ENCODE results near the gene SHROOM3.
A peak's percentile ranks its signal among the peaks of the same experiment; 100 is the strongest.

SHROOM3 gene

DNA sequence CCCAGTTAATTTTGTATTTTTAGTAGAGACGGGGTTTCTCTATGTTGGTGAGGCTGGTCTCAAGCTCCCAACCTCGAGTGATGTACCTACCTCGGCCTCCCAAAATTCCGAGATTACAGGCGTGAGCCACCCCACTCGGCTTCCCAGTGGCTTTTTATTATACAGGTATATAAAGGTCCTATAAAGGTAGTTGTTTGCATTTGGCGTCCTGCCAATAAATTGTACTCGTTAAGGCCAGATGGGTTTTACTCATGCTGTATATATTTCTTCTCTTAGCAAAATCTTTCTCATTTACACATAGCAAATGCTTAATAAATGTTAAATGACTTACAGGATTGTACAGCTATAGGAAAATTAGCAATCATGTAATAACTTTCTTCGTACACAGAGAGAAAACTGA, 6.9 kb downstream of the SHROOM3 start:
- TF ChIP-seq NFIC (IDR thresholded peaks at IDR 0.05) (peak; percentile 63), FOXM1 (IDR thresholded peaks at IDR 0.05; ENCODE audit: borderline replicate concordance, low read depth) (no peak)

DNA sequence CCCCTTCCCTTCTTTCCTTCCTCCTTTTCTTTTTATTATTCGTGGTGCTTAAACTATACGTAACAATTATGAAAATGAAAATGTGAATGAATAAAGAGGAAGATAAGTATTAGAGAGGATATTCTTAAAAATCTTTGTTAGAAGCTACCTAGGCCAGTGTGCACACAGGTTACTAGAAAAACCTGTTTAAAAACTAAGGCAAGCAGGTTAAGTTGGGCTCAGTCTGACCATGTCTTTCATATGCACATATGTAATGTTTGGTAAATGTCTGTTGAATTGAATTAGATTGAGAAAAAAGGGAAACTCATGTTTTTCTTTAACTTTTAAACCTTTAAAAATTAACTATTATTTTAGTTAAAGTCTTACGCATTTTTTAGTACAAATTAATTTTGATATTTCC, 7.8 kb downstream of the SHROOM3 start:
- TF ChIP-seq YY1 (IDR thresholded peaks at IDR 0.05; ENCODE audit: low read depth), result no peak
- TF ChIP-seq, protein P1, sequence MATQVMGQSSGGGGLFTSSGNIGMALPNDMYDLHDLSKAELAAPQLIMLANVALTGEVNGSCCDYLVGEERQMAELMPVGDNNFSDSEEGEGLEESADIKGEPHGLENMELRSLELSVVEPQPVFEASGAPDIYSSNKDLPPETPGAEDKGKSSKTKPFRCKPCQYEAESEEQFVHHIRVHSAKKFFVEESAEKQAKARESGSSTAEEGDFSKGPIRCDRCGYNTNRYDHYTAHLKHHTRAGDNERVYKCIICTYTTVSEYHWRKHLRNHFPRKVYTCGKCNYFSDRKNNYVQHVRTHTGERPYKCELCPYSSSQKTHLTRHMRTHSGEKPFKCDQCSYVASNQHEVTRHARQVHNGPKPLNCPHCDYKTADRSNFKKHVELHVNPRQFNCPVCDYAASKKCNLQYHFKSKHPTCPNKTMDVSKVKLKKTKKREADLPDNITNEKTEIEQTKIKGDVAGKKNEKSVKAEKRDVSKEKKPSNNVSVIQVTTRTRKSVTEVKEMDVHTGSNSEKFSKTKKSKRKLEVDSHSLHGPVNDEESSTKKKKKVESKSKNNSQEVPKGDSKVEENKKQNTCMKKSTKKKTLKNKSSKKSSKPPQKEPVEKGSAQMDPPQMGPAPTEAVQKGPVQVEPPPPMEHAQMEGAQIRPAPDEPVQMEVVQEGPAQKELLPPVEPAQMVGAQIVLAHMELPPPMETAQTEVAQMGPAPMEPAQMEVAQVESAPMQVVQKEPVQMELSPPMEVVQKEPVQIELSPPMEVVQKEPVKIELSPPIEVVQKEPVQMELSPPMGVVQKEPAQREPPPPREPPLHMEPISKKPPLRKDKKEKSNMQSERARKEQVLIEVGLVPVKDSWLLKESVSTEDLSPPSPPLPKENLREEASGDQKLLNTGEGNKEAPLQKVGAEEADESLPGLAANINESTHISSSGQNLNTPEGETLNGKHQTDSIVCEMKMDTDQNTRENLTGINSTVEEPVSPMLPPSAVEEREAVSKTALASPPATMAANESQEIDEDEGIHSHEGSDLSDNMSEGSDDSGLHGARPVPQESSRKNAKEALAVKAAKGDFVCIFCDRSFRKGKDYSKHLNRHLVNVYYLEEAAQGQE (IDR thresholded peaks at IDR 0.05; ENCODE audit: low read depth), result no peak
- no peak for TF ChIP-seq ZBTB7A (IDR thresholded peaks at IDR 0.05; ENCODE audit: low read depth)
- TF ChIP-seq EP300 (IDR thresholded peaks at IDR 0.05; ENCODE audit: borderline replicate concordance), result no peak
- TF ChIP-seq, protein P2, sequence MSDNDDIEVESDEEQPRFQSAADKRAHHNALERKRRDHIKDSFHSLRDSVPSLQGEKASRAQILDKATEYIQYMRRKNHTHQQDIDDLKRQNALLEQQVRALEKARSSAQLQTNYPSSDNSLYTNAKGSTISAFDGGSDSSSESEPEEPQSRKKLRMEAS (IDR thresholded peaks at IDR 0.05), result no peak
- TF ChIP-seq NFIC (IDR thresholded peaks at IDR 0.05), result no peak
- no peak for TF ChIP-seq TCF12 (IDR thresholded peaks at IDR 0.05; ENCODE audit: low read depth)
- no peak for TF ChIP-seq EGR1 (IDR thresholded peaks at IDR 0.05)
- TF ChIP-seq CEBPB (IDR thresholded peaks at IDR 0.05), result no peak
- TF ChIP-seq TEAD4 (IDR thresholded peaks at IDR 0.05), result no peak
- no peak for TF ChIP-seq FOXM1 (IDR thresholded peaks at IDR 0.05; ENCODE audit: borderline replicate concordance, low read depth)
- TF ChIP-seq, protein P3, sequence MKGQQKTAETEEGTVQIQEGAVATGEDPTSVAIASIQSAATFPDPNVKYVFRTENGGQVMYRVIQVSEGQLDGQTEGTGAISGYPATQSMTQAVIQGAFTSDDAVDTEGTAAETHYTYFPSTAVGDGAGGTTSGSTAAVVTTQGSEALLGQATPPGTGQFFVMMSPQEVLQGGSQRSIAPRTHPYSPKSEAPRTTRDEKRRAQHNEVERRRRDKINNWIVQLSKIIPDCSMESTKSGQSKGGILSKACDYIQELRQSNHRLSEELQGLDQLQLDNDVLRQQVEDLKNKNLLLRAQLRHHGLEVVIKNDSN (IDR thresholded peaks at IDR 0.05), result no peak

DNA sequence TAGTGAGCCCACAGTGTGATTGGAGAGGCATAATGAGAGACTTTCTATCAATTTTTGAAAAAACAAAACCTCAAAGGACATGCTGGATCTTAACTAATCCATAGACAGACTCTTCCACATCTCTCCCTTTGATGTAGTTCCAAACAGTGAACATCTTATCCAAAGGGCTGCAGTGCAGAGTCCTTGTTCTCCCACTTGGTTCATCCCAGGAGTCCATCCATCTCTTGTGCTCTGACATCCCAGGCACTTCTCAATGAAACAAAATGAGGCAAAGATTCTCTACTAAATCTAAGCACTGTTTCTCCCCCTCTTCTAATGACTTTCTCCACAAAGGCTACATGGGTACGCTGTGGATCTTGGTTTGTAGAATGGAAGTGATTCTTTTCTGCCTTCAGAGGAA, 8.3 kb downstream of the SHROOM3 start:
- TF ChIP-seq, protein P1 (IDR thresholded peaks at IDR 0.05; ENCODE audit: low read depth), result no peak
- no peak for TF ChIP-seq TEAD4 (IDR thresholded peaks at IDR 0.05)
- TF ChIP-seq, protein P3 (IDR thresholded peaks at IDR 0.05), result no peak

DNA sequence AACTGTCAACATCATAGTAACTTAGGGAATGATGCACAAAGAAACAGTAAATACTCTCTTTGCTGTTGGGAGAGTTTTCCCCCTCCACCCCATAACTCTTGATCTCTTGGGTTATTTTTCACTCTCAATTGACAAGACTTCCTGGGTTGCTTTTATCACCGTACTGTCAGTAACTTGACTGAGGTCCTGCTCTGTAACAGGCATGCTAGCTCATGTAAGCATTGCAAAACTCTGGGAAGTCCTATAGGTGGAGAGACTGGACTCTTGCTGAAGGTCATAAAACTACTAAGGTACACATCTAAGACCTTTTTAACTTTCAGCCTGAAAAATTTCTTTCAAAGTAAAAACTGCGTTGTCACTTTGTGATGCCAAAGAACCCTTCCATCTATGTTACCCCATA, 10.9 kb downstream of the SHROOM3 start:
- TF ChIP-seq TCF12 (IDR thresholded peaks at IDR 0.05; ENCODE audit: low read depth), result no peak
- no peak for TF ChIP-seq TEAD4 (IDR thresholded peaks at IDR 0.05)
- no peak for TF ChIP-seq FOXM1 (IDR thresholded peaks at IDR 0.05; ENCODE audit: borderline replicate concordance, low read depth)
- TF ChIP-seq, protein P1 (IDR thresholded peaks at IDR 0.05; ENCODE audit: low read depth), result no peak

DNA sequence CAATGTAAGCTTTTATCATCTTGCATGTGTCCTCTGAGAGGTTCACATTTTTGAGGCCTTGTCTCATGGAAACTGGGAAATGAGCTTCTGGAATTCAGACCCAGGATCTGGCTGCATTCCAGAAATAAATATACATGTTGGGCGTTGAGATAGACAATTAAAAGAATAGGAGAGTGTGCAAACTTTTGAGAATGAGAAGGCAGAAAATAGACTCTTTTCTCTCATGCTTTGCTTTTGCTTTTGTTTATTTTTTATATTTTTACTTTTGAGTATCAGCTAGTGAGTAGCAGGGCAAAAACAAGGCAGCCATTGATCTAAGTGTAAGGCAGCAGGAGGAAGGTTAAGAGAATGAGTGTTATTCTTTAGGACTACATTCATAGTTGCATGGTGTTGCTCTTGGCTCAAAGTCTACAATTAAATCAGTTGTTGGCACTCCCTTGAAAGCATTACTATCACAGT, 12.4 kb downstream of the SHROOM3 start:
- peak; percentile 85 for TF ChIP-seq FOXM1 (IDR thresholded peaks at IDR 0.05; ENCODE audit: borderline replicate concordance, low read depth)
- peak; percentile 88 for TF ChIP-seq NFIC (IDR thresholded peaks at IDR 0.05)
- no peak for TF ChIP-seq RAD21 (IDR thresholded peaks at IDR 0.05; ENCODE audit: low read depth)
- peak; percentile 83 for TF ChIP-seq TEAD4 (IDR thresholded peaks at IDR 0.05)
- TF ChIP-seq EP300 (IDR thresholded peaks at IDR 0.05; ENCODE audit: borderline replicate concordance), result peak; percentile 87
- TF ChIP-seq TCF12 (IDR thresholded peaks at IDR 0.05; ENCODE audit: low read depth), result peak; percentile 66; the same call in 1 of the 2 replicates

DNA sequence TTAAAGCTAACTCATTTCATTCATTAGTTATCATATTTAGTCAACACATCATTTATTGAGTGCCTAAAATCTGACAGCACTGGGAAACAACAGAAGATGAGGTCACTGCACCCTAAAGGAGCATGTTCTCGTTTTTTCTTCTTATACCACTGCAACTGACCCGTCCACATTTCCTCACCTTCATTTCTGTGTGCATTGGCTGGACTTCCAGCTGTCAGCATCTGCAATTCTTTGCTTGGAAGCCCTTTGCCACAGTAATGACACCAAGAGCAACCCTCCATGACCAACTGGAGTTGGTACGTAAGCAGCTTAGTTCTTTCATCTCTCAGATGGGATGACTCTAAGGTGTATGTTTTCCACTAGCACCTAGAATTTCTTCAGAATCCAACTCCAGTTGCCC, 13.2 kb downstream of the SHROOM3 start:
- TF ChIP-seq TCF12 (IDR thresholded peaks at IDR 0.05; ENCODE audit: low read depth) (no peak), CEBPB (IDR thresholded peaks at IDR 0.05) (no peak), YY1 (IDR thresholded peaks at IDR 0.05; ENCODE audit: low read depth) (no peak), RAD21 (IDR thresholded peaks at IDR 0.05; ENCODE audit: low read depth) (no peak), FOXM1 (IDR thresholded peaks at IDR 0.05; ENCODE audit: borderline replicate concordance, low read depth) (no peak), EGR1 (IDR thresholded peaks at IDR 0.05) (no peak), TAF1 (IDR thresholded peaks at IDR 0.05; ENCODE audit: low read depth) (no peak), ZBTB7A (IDR thresholded peaks at IDR 0.05; ENCODE audit: low read depth) (no peak), NFIC (IDR thresholded peaks at IDR 0.05) (no peak), TEAD4 (IDR thresholded peaks at IDR 0.05) (no peak), EP300 (IDR thresholded peaks at IDR 0.05; ENCODE audit: borderline replicate concordance) (no peak), CREB1 (IDR thresholded peaks at IDR 0.05; ENCODE audit: low read depth) (no peak)
- TF ChIP-seq, protein P1 (IDR thresholded peaks at IDR 0.05; ENCODE audit: low read depth), result no peak
- TF ChIP-seq, protein P3 (IDR thresholded peaks at IDR 0.05), result no peak
- TF ChIP-seq, protein P2 (IDR thresholded peaks at IDR 0.05), result no peak

Measured in Ishikawa (cell line).